ENCODE data around the gene MTHFR. TPM values are rescaled to one million over a fixed set of nuclear protein-coding genes. Genes with fewer than 3 reads are reported as not detected.

The MTHFR gene
- total RNA-seq, 1 experiment from 2014 or later: 18.2 TPM

DNA sequence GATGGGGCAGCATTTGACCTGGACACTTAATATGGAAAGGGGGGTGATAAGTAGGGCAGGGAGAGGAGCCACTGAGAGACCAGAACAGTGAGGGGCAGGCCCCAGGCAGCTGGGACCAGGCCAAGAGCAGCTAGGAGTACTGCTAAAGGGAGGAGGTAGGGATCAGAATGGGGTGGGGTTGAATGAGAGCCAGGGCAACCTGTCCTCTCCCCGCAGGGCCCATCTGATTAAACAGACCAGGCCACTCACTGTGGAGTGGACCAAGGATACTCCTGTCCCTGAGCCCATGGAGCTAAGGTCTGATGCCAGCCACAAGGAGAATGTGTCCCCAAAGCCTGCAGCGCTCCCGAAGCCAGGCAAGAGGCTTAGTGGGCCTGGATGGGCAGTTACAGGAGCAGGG is 41.6 kb downstream of the MTHFR start:
- no peak overlapping the region for H2AFZ ChIP-seq (ENCODE audit: low read length)
- H3K14ac ChIP-seq (ENCODE audit: insufficient read depth, low read length): no peak overlapping the region
- H3K23me2 ChIP-seq (ENCODE audit: insufficient read length, low read depth, low read length, poor library complexity, severe bottlenecking): no peaks in the 10 kb centered on the region
- no peak overlapping the region for H3K4me2 ChIP-seq (ENCODE audit: insufficient read depth, insufficient read length, low read length)
- H3K27me3 Mint-ChIP-seq (ENCODE audit: low read depth): peaks cover 74% of the 10 kb centered on the region
- H3K79me2 ChIP-seq (ENCODE audit: insufficient read depth, low read length): no peaks in the 10 kb centered on the region
- no peaks in the 10 kb centered on the region for H3K79me1 ChIP-seq (ENCODE audit: insufficient read depth, low read depth, low read length, poor library complexity, severe bottlenecking)
- no peak overlapping the region for H3K4me3 Mint-ChIP-seq
- no peak overlapping the region for H3K23ac ChIP-seq (ENCODE audit: insufficient read length, low read depth, low read length)
- no peaks in the 10 kb centered on the region for H3K4me1 ChIP-seq (ENCODE audit: insufficient read depth, low read length)
- no peak overlapping the region for H4K8ac ChIP-seq (replicated peaks; ENCODE audit: insufficient read length, low read depth, low read length)
- no CpG with 5 or more reads among the region's 3 CpGs for WGBS (ENCODE audit: extremely low coverage, insufficient read length, low lambda C conversion rate)
- no peak overlapping the region for H3K27ac Mint-ChIP-seq
- no peak overlapping the region for H2AK5ac ChIP-seq (ENCODE audit: insufficient read length, low read length)
- no peak overlapping the region for H4K91ac ChIP-seq (ENCODE audit: insufficient read length, low read depth, low read length)
- H3K36me3 Mint-ChIP-seq (ENCODE audit: insufficient read depth in 1 of 3, low read depth in 3 of 3): no peaks in the 10 kb centered on the region
- no peak overlapping the region for H3K56ac ChIP-seq (ENCODE audit: insufficient read length, low read depth, low read length)
- H2BK120ac ChIP-seq (ENCODE audit: low read depth, low read length, poor library complexity, severe bottlenecking): no peak overlapping the region
- H2BK5ac ChIP-seq (ENCODE audit: insufficient read length, low read length): no peak overlapping the region
- no peak for TF ChIP-seq CTCF (conservative IDR thresholded peaks at IDR 0.05)
- no peak overlapping the region for H2BK20ac ChIP-seq (ENCODE audit: low read depth, low read length, poor library complexity, severe bottlenecking)
- no peak overlapping the region for H3T11ph ChIP-seq (ENCODE audit: low read length)
- no peak overlapping the region for H2BK12ac ChIP-seq (ENCODE audit: insufficient read length, low read depth, low read length)
- no peak overlapping the region for H4K5ac ChIP-seq (ENCODE audit: insufficient read length, low read depth, low read length)
- peaks cover 10 to 18% of the 10 kb centered on the region in 2 experiments for H3K4me1 Mint-ChIP-seq
- no peak for DNase-seq
- H3K4ac ChIP-seq (ENCODE audit: low read depth, low read length): no peak overlapping the region
- H3K27me3 ChIP-seq (ENCODE audit: insufficient read depth, low read length): peaks cover 16% of the 10 kb centered on the region; the same call in 1 of the 2 replicates
- no peak overlapping the region for H2BK15ac ChIP-seq (ENCODE audit: low read depth, low read length)
- H3K9me3 ChIP-seq (ENCODE audit: control insufficient read depth, low read depth, low read length): no peaks in the 10 kb centered on the region
- no peak overlapping the region for H3K27ac ChIP-seq (ENCODE audit: insufficient read length, low read depth, low read length)
- no peak overlapping the region for H3K9ac ChIP-seq (ENCODE audit: extremely low read depth, insufficient read length, low read length)
- H3K9me3 Mint-ChIP-seq: peaks cover 0 to 3% of the 10 kb centered on the region in 2 experiments; a peak in 2 of 5 replicates
- H3K18ac ChIP-seq (ENCODE audit: insufficient read length, low read depth, low read length): no peak overlapping the region
- H4K20me1 ChIP-seq (ENCODE audit: control insufficient read depth, insufficient read depth, insufficient read length): no peaks in the 10 kb centered on the region
